GM19193 (cell line): ENCODE data around the gene TMEM184C.

Experiments
- POLR2A ChIP-seq: IDR thresholded peaks from 4 replicates; pipeline ENCODE4 v1.6.1; 2011; ENCODE audit not compliant: insufficient read depth, insufficient read length; ENCODE audit errors: extremely low read depth

TMEM184C gene

DNA sequence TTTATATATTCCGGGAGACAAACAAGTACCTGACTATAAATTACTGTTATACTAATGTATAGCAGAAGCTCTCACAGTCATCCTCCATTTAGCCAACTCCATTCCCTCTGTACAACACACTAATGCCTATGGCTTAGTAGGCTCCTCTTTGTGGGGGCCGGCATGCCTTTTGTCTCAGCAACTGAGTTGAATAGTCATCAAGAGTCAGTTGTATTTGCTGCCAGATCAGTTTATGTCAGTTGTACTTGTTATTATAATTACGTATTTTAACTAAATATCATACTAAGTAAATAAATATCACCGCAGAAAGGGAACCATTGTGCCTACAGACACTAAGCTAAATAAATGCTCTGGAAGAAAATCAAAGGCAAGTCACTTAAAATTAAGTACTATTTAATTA lies 56.9 kb downstream of the TMEM184C start:
- no peak for TF ChIP-seq POLR2A

DNA sequence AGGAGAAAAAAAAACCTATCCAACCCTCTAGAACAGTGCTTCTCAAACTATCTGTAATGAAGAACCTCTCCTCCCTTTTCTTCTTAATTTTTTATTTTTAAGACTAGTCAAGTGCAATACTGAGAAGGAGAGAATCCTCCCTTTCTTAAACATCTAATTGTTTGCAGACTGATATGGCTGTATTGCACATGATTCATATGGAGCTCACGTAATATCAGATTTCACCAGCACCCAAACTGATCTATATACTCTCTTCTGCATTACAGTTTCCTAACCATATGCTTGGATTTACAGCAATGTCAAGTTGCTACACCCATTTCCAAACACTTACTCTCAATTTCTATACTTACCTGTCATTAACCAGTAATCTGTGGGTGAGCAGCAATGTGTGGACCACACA lies 57.3 kb downstream of the TMEM184C start:
- no peak for TF ChIP-seq POLR2A

DNA sequence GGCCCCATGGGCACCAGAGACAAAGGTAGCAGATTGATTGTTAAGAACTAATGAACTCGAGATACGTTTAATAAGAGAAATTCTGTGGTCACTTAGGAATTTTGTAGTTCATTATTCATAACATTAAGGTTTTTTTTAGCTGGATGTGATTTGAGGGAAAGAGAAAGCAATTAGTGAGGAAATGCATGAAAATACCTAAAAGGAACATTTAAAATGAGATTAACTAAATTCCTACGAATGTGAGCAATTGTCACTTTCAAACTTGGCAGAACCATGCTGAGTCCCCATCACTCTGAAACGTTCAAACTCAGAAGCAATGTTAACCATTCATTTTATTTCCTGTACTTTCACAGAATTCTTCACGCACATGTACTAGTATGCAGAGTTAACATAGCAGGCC lies 60.9 kb downstream of the TMEM184C start:
- no peak for TF ChIP-seq POLR2A

DNA sequence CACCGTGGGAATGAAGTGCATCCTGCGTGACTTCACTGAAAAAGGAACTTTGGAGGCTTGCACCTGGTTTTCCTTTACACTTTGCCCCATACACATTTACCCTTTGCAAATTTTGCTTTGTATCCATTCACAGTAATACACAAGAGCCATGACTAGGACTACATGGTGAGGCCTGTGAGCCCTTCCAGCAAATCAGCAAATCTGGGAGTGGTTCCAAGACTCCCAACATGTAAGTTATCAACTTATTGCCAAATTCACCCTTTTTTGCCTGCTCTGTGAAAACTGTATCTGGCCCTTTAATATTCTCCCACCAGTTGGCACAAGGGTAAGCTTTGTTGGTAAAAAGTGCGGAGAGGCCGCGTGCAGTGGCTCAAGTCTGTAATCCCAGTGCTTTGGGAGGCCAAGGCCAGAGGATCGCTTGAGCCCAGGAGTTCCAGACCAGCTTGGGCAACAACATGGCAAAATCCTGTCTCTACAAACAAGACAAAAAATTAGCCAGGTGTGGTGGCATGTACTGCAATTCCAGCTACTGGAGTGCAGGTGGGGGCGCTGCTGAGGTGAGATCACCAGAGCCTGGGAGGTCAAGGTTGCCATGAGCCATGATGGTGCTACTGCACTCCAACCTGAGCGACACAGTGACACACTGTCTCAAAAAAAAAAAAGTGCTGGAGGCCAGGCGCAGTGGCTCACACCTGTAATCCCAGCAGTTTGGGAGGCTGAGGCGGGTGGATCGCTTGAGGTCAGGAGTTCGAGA lies 61.8 kb downstream of the TMEM184C start:
- TF ChIP-seq POLR2A: no peak

DNA sequence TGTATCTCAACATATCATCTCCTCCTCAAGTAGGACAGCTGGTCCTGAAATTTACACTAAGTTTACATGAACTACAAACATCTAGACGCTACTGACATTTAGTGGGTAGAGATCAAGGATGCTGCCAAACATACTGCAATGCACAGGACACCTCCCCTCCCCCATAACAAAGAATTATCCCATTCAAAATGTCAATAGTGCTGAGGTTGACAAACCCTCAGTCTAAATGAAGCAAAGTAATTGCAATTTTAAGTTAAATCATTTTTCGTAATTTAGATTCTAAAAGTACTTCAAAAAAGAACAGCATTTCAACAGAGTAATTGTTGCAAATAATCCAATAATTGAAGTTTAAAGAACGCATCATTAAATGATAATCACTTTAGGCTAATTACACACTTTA lies 65.6 kb downstream of the TMEM184C start:
- TF ChIP-seq POLR2A: no peak

DNA sequence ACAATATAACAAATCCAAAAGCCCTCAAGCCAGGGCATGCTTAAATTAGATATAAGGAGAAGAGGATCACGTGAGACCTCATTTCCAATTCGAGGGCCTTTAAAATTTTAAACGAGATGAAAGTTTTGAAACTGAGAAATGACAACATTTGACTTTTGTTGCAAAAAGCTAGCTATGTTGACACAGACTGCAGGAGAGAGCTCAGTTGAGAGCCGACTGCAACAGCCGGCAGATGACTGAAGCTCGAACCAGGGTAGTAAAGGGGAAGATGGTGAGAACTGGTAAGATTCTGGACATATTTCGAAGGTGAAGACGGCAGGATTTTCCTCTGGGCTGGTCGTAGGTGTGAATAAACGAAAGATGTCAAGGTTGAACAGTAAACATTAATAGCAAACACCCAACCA lies 66.0 kb downstream of the TMEM184C start:
- no peak for TF ChIP-seq POLR2A

DNA sequence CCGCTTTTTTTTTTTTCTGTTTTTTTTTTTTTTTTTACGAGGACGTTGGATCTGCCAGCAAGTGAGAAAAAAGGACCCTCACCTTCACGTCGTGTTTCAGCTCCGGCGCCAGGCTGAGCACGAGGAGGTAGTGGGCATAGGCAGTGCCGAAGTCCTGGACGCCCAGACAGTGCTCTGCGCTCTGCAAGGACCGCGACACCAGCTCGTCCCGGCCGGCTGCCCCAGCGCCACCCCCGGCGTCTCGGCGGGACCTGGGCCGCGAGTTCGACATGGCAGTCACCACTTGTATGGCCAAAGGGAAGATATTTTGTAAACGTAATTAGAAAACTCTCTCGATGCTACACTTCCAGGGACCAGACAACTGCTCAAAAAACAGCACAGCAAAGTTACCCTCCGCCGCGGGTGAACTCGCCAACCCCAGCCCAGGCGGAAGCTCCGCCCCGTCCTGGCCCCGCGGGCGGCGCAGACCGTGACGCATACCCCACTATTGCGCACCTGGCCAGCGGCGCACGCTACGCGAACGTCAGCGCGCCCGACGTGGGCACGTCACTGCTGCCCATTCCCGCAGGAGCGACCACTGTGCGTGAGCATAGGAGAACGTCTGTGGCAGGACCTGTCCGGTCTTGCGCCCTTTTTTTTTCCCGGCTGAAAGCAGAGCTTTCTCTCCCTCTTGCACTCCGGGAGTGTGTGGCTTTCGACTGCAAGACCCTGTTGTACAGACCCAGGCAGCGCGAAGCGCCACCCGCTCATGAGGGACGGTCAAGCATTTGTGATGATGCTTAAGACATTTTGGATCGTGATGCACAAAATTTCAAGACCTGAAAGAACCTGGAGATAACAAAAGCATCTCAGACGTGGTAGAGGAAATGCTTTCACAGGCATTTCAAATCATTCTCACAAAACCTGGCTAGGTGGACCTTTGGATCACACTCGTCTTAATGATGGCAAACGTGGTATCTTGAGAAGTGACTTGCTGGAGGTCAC lies 66.8 kb downstream of the TMEM184C start, which contains the start of gene PRMT9:
PRMT9 (minus strand) TSS at position 447 of the 984 bp plus-strand sequence; CDS start at position 271, 176 bp downstream.
- peak; percentile 97 for TF ChIP-seq POLR2A

DNA sequence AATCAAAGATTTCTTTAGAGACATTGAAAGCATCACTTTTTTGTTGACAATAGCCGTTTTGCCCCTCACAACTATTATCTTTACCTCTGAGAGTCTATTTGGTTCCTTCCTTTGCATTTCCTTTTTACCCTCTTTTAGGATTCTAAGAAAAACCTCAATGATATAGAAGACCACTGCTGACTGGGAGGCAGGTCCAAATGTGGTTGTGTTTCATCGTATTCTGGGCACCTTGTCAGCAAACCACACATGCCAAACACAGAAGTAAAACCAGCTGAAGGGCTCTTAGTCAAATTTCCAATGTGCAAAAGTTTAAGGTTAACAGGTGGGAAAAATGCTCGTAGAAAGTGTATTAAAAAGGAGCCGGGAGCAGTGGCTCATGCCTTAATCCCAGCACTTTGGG lies 71.9 kb downstream of the TMEM184C start:
- TF ChIP-seq POLR2A: no peak

DNA sequence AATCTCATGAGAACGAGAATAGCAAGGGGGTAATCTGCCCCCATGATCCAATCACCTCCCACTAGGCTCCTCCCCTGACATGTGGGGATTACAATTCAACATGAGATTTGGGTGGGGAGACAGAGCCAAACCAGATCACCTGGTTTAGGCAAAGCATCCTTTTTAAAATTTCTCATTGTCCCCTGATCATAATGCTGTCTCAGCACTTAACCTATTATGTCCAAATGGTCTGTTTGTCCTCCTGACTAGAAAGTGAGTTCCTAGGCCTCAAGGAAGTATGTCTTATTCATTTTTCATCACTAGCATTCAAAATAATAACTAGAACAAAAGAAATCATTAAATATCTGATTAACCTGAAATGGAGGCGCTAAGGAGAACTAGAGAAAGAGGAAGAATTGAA lies 74.6 kb downstream of the TMEM184C start:
- no peak for TF ChIP-seq POLR2A

DNA sequence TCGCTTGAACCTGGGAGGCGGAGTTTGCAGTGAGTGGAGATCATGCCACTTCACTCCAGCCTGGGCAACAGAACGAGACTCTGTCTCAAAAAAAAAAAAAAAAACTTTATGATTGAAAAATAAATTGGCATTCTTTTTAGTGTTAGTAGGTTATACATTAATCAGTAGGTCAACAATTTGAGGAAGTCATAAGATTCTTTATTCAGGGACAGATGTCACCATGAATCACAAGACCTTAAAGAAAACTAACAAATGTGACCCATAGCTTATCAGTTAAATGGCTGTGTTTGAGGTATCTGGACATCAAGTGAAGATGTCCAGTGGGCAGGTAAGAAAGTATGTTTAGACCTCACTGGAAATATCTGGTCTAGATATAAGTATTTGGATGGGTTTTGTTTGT lies 76.0 kb downstream of the TMEM184C start:
- no peak for TF ChIP-seq POLR2A

DNA sequence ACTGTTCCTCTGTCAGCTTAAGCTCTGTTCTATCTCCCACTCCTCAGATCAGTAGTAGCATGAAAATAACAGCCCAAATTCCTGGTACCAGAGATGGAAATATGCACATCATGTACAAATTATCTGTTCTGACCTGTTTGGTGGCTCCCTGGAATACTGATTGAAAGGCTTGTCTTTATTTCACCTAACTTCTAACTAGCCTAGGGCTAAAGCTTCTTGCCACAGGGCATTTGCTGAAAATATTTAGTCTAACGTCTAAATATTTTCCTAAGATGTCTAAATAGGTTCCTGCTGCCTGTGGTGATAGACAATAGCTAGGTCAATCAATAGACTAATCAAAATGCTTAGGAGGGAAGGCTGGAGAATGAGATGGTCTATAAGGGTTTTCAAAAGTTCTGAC lies 79.7 kb downstream of the TMEM184C start:
- TF ChIP-seq POLR2A: no peak

DNA sequence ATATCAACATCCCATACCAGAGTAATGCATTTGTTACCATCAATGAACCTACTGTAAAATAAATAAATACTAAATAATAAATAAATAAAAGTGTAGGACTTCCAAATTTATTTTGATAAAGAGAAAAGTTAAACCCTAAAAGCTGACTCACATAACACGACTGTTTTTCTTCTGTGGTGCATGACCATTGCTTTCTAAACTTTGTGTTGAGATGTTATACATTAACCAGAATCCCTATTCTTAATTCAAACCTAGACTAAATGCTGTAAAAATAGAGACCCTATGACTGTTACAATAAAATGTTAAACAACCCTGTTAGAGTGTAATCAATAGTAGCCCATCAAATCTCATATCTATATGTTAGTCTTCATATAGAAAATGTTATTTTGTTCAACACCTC lies 87.6 kb downstream of the TMEM184C start:
- no peak for TF ChIP-seq POLR2A

DNA sequence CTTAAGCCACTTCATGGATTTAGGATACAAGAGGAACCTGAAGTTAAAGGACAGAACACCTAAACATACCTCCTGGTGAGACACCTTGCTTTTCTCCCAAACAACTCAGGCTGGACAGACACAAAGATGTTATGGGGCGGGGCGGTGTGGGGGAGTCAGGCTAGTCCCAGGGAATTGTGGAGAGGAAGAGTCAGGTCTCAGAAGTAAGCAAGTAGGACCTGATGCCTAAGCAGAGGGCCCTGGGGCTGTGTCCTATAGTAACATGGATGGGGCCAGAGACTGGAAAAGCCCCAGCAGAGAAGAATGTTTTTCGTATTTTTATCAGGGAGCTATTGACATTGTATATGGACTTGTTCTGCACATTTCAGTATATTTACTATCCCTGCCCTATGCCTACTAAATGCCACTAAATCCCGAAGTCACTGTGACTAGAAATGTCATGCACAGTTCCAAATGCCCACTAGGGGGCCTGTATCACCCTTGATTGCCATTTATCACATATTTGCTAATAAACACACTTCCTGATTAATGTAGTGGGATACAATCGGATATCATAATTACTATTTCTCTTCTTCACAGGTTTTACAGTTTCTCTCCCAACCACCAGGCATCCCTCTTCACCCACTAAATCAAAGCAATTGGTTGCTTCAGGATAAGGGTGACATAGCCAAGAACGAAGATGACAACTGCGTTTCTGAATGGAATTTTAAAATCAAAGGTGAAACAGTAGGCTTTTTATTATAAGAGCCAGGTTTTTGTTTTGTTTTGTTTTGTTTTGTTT lies 90.9 kb downstream of the TMEM184C start:
- no peak for TF ChIP-seq POLR2A

DNA sequence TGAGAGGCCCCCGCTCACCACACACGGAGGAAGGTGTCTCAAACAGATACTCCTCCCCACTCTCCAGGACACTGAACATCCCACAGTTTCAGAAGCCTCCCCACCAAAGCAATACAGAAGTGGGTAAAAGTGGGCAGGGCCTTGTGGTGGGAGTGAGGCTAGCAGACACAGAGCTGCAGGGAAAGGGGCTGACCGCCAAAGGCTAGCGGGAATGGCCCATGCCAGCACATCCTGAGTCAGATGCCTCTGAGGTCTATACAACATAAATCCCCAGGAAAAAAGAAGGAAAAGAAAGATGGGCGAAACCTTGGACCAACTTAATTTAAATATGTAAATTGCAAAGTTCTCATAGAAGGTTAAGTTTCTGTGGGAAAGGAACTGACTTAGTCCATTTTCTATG lies 92.8 kb downstream of the TMEM184C start:
- no peak for TF ChIP-seq POLR2A
